Thyroid gland (tissue), 4 donors: ENCODE measurements around the gene CC2D2B.

Source experiments
- CTCF ChIP-seq, 6 experiments: fragments of 200-600 bp in 3 of 6; fragments of 450-650 bp in 3 of 6; sonication (generic) in 3 of 6; IDR thresholded peaks; one replicate each; pipeline ENCODE4 v1.5.1; 2016 to 2019; ENCODE audit warnings: antibody characterized with exemption in 6 of 6, mild to moderate bottlenecking in 2 of 6, inconsistent platforms in 1 of 6, moderate library complexity in 1 of 6
- POLR2A ChIP-seq, 2 donors: fragments of 450-650 bp; IDR thresholded peaks; one replicate each; pipeline ENCODE4 v1.6.1; 2017; ENCODE audit warnings: antibody characterized with exemption in 2 of 2, mild to moderate bottlenecking in 2 of 2, moderate library complexity in 1 of 2

GRCh38 chr10:95908450-95908849 lies 675 bp downstream of the CC2D2B start:
- TF ChIP-seq CTCF (IDR thresholded peaks at IDR 0.05) (no peak), POLR2A (IDR thresholded peaks at IDR 0.05) (no peak)
